H1 (cell line): ENCODE results near the gene TBCA. TPM values are rescaled to one million over a fixed set of nuclear protein-coding genes. Genes with fewer than 3 reads are reported as not detected.

Source experiments
- E2F6 ChIP-seq: IDR thresholded peaks from 2 replicates; pipeline ENCODE4 v1.6.1; 2012; ENCODE audit warnings: inconsistent platforms
- EGR1 ChIP-seq: IDR thresholded peaks from 2 replicates; pipeline ENCODE4 v1.6.1; 2011; ENCODE audit warnings: low read depth, low read length, borderline replicate concordance
- GABPA ChIP-seq: IDR thresholded peaks from 2 replicates; pipeline ENCODE4 v1.6.1; 2011; ENCODE audit warnings: mild to moderate bottlenecking, low read length, moderate library complexity, borderline replicate concordance; ENCODE audit not compliant: insufficient read depth
- KDM1A ChIP-seq: fragments of 200-600, 300-600 bp; sonication (generic); IDR thresholded peaks from 2 replicates; pipeline ENCODE4 v1.7.1; 2016; ENCODE audit warnings: mild to moderate bottlenecking, low read length, borderline replicate concordance
- MAFK ChIP-seq: IDR thresholded peaks from 2 replicates; pipeline ENCODE4 v1.6.1; 2012; ENCODE audit warnings: low read depth, mild to moderate bottlenecking, improper control_type of control experiment, low read length
- POLR2A ChIP-seq, 2 experiments: IDR thresholded peaks; 1 replicate in 1 of 2; 2 replicates in 1 of 2; pipeline ENCODE4 v1.6.1; 2011; ENCODE audit warnings: low read depth in 2 of 2, low read length in 2 of 2, mild to moderate bottlenecking in 2 of 2; ENCODE audit errors: control extremely low read depth in 1 of 2
- RBBP5 ChIP-seq: IDR thresholded peaks from 2 replicates; pipeline ENCODE4 v1.7.1; 2012; ENCODE audit warnings: low read depth, mild to moderate bottlenecking, inconsistent platforms, low read length, moderate library complexity, borderline replicate concordance
- SP1 ChIP-seq: IDR thresholded peaks from 2 replicates; pipeline ENCODE4 v1.6.1; 2011; ENCODE audit warnings: low read depth, low read length
- polyA plus RNA-seq, 7 experiments: library from polyadenylated mRNA; depleted of rRNA in 3 of 7; stranded (reverse) in 5 of 7; unstranded in 2 of 7; fragments of >200 nt in 5 of 7; fragments of 200-250 nt in 2 of 7; gene quantifications; 1 replicate in 5 of 7; 2 replicates in 1 of 7; 4 replicates in 1 of 7; pipeline versions ENCODE4 v1.2.1 to v1.2.3, GENCODE V29; 2011 to 2013; ENCODE audit warnings: missing spikeins in 2 of 7, mixed read lengths in 2 of 7
- total RNA-seq: library from RNA; stranded (reverse); fragmentation: NEBNext Ultra II Directional; extraction: Animal tissue kit (Norgen Biotek cat#: 25700); gene quantifications from 2 replicates; pipeline ENCODE4 v1.2.1, GENCODE V29; 2021
- TF ChIP-seq, protein P1 (sequence below): fragments of 300-600 bp; sonication (generic); IDR thresholded peaks from 2 replicates; pipeline ENCODE4 v1.7.1; 2012; ENCODE audit warnings: low read length, moderate library complexity, mild to moderate bottlenecking, inconsistent platforms; ENCODE audit not compliant: insufficient replicate concordance

Gene TBCA
- total and polyA plus RNA-seq, 2 of the 8 experiments (the other 6 are each of a cell fraction or from before 2014, with no cell fraction given) = 55.7 to 320 TPM

DNA sequence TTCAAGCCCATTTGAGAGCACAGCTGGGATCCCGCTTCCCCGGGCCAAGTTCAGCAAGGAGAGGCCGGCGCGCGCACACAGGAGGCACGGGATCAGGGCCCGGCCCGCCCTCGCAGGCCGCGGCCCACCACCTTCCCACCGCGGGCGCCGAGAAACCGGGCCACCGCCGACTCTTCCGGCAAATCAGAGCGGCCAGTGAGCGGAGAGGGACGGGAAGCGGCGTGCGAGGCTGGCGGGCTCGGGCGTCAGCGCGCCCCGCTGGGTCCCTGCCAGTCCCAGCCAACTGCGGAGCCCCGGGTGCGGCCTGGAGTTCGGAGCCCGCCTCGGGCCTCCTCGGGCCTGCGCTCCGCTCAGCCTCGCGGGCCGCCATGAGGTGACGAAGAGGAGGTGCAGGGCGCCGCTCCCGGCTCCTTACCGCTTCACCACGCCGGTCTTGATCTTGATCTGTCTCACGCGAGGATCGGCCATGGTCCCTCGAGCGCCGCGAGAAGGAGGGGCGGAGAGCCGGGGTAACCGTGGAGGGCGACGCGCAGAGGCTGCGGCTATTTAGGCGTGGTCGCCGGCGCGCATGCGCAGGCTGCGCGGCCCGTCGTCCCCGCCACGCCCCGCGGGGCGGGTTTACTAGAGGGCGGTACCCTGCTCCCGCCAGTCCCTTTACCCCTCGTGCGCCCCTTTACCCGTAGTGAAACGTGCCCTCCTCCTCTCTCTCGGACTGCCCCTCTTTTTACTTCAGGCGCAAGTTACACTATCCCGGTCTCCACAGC is at the start of gene TBCA (continued):
- TF ChIP-seq RBBP5 (peak; percentile 93; the same call in 1 of the 2 replicates), MAFK (no peak), E2F6 (peak; percentile 78), POLR2A (IDR thresholded peaks at IDR 0.05; ENCODE audit: control extremely low read depth in 1 of 2, low read depth in 2 of 2, low read length in 2 of 2) (peak; percentile 61 to 93), EGR1 (no peak), SP1 (peak; percentile 62; the same call in 1 of the 2 replicates), GABPA (no peak), KDM1A (no peak)
- TF ChIP-seq, protein P1, sequence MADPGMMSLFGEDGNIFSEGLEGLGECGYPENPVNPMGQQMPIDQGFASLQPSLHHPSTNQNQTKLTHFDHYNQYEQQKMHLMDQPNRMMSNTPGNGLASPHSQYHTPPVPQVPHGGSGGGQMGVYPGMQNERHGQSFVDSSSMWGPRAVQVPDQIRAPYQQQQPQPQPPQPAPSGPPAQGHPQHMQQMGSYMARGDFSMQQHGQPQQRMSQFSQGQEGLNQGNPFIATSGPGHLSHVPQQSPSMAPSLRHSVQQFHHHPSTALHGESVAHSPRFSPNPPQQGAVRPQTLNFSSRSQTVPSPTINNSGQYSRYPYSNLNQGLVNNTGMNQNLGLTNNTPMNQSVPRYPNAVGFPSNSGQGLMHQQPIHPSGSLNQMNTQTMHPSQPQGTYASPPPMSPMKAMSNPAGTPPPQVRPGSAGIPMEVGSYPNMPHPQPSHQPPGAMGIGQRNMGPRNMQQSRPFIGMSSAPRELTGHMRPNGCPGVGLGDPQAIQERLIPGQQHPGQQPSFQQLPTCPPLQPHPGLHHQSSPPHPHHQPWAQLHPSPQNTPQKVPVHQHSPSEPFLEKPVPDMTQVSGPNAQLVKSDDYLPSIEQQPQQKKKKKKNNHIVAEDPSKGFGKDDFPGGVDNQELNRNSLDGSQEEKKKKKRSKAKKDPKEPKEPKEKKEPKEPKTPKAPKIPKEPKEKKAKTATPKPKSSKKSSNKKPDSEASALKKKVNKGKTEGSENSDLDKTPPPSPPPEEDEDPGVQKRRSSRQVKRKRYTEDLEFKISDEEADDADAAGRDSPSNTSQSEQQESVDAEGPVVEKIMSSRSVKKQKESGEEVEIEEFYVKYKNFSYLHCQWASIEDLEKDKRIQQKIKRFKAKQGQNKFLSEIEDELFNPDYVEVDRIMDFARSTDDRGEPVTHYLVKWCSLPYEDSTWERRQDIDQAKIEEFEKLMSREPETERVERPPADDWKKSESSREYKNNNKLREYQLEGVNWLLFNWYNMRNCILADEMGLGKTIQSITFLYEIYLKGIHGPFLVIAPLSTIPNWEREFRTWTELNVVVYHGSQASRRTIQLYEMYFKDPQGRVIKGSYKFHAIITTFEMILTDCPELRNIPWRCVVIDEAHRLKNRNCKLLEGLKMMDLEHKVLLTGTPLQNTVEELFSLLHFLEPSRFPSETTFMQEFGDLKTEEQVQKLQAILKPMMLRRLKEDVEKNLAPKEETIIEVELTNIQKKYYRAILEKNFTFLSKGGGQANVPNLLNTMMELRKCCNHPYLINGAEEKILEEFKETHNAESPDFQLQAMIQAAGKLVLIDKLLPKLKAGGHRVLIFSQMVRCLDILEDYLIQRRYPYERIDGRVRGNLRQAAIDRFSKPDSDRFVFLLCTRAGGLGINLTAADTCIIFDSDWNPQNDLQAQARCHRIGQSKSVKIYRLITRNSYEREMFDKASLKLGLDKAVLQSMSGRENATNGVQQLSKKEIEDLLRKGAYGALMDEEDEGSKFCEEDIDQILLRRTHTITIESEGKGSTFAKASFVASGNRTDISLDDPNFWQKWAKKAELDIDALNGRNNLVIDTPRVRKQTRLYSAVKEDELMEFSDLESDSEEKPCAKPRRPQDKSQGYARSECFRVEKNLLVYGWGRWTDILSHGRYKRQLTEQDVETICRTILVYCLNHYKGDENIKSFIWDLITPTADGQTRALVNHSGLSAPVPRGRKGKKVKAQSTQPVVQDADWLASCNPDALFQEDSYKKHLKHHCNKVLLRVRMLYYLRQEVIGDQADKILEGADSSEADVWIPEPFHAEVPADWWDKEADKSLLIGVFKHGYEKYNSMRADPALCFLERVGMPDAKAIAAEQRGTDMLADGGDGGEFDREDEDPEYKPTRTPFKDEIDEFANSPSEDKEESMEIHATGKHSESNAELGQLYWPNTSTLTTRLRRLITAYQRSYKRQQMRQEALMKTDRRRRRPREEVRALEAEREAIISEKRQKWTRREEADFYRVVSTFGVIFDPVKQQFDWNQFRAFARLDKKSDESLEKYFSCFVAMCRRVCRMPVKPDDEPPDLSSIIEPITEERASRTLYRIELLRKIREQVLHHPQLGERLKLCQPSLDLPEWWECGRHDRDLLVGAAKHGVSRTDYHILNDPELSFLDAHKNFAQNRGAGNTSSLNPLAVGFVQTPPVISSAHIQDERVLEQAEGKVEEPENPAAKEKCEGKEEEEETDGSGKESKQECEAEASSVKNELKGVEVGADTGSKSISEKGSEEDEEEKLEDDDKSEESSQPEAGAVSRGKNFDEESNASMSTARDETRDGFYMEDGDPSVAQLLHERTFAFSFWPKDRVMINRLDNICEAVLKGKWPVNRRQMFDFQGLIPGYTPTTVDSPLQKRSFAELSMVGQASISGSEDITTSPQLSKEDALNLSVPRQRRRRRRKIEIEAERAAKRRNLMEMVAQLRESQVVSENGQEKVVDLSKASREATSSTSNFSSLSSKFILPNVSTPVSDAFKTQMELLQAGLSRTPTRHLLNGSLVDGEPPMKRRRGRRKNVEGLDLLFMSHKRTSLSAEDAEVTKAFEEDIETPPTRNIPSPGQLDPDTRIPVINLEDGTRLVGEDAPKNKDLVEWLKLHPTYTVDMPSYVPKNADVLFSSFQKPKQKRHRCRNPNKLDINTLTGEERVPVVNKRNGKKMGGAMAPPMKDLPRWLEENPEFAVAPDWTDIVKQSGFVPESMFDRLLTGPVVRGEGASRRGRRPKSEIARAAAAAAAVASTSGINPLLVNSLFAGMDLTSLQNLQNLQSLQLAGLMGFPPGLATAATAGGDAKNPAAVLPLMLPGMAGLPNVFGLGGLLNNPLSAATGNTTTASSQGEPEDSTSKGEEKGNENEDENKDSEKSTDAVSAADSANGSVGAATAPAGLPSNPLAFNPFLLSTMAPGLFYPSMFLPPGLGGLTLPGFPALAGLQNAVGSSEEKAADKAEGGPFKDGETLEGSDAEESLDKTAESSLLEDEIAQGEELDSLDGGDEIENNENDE = no peak
